GM06990 (cell line): ENCODE results near the gene ERBB3.
"Not testable (repeated sequence)": the region's sequence is repeated elsewhere in the genome, so short reads cannot be mapped to it uniquely, and the experiment has no call there.

ENCODE experiments used
- DNase-seq: peaks from one replicate; pipeline ENCODE4 v3.0.0-alpha.2; 2011; ENCODE audit not compliant: insufficient read length; ENCODE audit errors: extremely low read depth
- H3K27me3 ChIP-seq: replicated peaks from 2 replicates; pipeline ENCODE4 v1.6.0; 2011; ENCODE audit warnings: low read length; ENCODE audit not compliant: control insufficient read depth, insufficient read depth
- H3K36me3 ChIP-seq: 2 replicates; pipeline ENCODE4 v1.5.1; 2011; ENCODE audit warnings: low read length; ENCODE audit not compliant: control insufficient read depth, insufficient read depth
- H3K4me3 ChIP-seq: replicated peaks from 2 replicates; pipeline ENCODE4 v1.5.1; 2011; ENCODE audit warnings: low read depth, mild to moderate bottlenecking, control low read depth, low read length
- CTCF ChIP-seq: IDR thresholded peaks from 2 replicates; pipeline ENCODE4 v1.5.1; 2011; ENCODE audit warnings: low read length, control low read depth, mild to moderate bottlenecking, inconsistent platforms; ENCODE audit not compliant: insufficient read depth, poor library complexity, severe bottlenecking

Gene ERBB3

GRCh38 chr12:56053407-56053893 is 26.5 kb upstream of the ERBB3 start:
- H3K36me3 ChIP-seq = no peaks in the 10 kb centered on the region
- TF ChIP-seq CTCF = no peak
- no peak overlapping the region for H3K4me3 ChIP-seq
- DNase-seq = no peak
- no peaks in the 10 kb centered on the region for H3K27me3 ChIP-seq

- H3K27me3 ChIP-seq, DNase-seq, H3K4me3 ChIP-seq, H3K36me3 ChIP-seq: not testable (repeated sequence)
Observed at GRCh38 chr12:56059964-56060363, 20.0 kb upstream of the ERBB3 start.

GRCh38 chr12:56061982-56062381 is 18.0 kb upstream of the ERBB3 start:
- no peak for DNase-seq
- no peaks in the 10 kb centered on the region for H3K27me3 ChIP-seq
- no peak for TF ChIP-seq CTCF

GRCh38 chr12:56062996-56063395 is 17.0 kb upstream of the ERBB3 start:
- Histone ChIP-seq H3K4me3 (no peak overlapping the region), H3K27me3 (no peaks in the 10 kb centered on the region), H3K36me3 (no peaks in the 10 kb centered on the region)
- no peak for TF ChIP-seq CTCF
- DNase-seq = no peak

More at GRCh38 chr12:56061982-56062381, 18.0 kb upstream of the ERBB3 start:
- no peaks in the 10 kb centered on the region for H3K36me3 ChIP-seq
- H3K4me3 ChIP-seq = no peak overlapping the region

- DNase-seq = no peak
- H3K27me3 ChIP-seq = no peaks in the 10 kb centered on the region
- no peak for TF ChIP-seq CTCF
- no peaks in the 10 kb centered on the region for H3K36me3 ChIP-seq
- no peak overlapping the region for H3K4me3 ChIP-seq
Observed at GRCh38 chr12:56071648-56072047, 8.3 kb upstream of the ERBB3 start.

- TF ChIP-seq CTCF = no peak
Observed at GRCh38 chr12:56074396-56074795, 5.6 kb upstream of the ERBB3 start.

GRCh38 chr12:56077966-56078365 is 2.0 kb upstream of the ERBB3 start:
- not testable (repeated sequence) for H3K27me3 ChIP-seq, H3K4me3 ChIP-seq, H3K36me3 ChIP-seq, DNase-seq

More at GRCh38 chr12:56074396-56074795, 5.6 kb upstream of the ERBB3 start:
- Histone ChIP-seq H3K4me3 (no peak overlapping the region), H3K36me3 (no peaks in the 10 kb centered on the region), H3K27me3 (no peaks in the 10 kb centered on the region)
- DNase-seq = no peak
